ENCODE results near the gene MAML2.

Gene MAML2

DNA sequence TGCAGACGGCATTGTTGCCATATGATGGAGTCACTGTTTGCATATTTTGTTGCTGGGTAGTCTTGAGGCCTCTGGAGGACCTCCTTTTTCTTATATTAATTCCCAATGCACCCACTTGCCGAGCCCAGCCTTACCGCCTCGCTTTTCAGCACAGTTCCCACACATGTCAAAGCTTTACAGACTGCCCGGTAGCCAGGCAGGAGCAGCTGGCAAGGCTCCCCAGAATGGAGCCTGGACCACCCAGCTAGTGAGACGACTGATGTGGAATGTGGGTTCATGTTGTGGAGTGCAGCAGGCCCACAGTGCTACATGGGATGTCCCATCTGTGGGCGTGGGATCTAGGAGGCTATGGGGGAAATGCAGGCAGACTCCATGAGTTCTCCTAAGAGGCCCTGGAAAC lies 319.7 kb downstream of the MAML2 start:
- Histone ChIP-seq H3K4me3 (ENCODE audit: low read length) (no peak overlapping the region), H4K8ac (ENCODE audit: low read depth, low read length) (no peak overlapping the region), H2BK120ac (ENCODE audit: low read depth, low read length) (no peak overlapping the region), H3K27ac (ENCODE audit: low read depth, low read length) (no peak overlapping the region), H3K79me1 (ENCODE audit: low read length) (no peaks in the 10 kb centered on the region), H3K4ac (ENCODE audit: low read depth, low read length) (no peak overlapping the region), H3K4me2 (ENCODE audit: low read length) (no peak overlapping the region), H3K18ac (ENCODE audit: low read length) (no peak overlapping the region), H3K23ac (ENCODE audit: low read length) (no peak overlapping the region), H3K56ac (ENCODE audit: low read length) (no peak overlapping the region), H3K4me1 (ENCODE audit: control insufficient read depth, low read depth, low read length) (no peaks in the 10 kb centered on the region), H3K9ac (ENCODE audit: low read length) (no peak overlapping the region), H2BK5ac (ENCODE audit: low read length) (no peak overlapping the region), H3K79me2 (ENCODE audit: control insufficient read depth, insufficient read depth, low read length) (no peaks in the 10 kb centered on the region), H2BK15ac (replicated peaks; ENCODE audit: low read depth) (no peak overlapping the region), H3K27me3 (ENCODE audit: insufficient read depth, low read length, poor library complexity) (no peaks in the 10 kb centered on the region), H3K36me3 (ENCODE audit: control insufficient read depth, insufficient read depth, low read length) (no peaks in the 10 kb centered on the region), H2AK5ac (ENCODE audit: low read length) (no peak overlapping the region), H4K5ac (ENCODE audit: low read length) (no peak overlapping the region)
- DNase-seq = no peak
- WGBS (ENCODE audit: extremely low coverage, insufficient coverage, low lambda C conversion rate) = no CpG with 5 or more reads among the region's 7 CpGs

DNA sequence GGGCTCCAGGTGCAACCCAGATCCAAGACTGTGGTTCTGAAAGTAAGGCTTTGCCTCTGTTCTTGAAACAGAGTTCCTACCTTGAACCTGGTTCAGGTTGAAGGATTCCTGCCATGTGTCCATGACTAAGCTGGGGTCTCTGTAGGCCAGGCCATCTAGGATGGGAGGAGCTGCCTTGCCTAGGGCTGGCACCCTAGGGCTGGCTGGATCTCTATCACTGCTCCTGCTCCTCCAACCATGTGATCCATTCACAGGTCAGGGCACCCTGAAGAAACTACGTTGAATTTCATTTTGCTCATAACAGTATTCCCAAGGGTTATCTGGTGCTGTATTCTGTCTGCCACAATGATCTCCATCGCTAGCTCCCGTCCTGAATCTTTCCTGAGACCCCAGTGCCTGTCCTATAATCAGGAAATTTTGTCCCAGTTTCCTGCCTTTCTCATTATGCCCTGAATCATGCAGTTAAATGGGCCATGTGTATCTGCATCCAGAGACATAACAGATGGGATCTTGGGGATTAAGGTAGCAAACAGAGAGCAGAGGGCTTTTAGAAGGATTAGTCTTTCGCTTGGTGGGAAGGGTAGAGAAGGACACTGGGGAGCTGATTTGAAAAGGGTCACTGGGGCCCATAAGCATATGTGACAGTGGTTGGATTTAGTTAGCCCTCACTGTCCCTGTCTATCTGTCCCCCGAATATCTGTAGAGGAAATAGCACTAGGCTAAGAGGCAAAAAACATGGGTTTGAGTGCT lies 320.9 kb downstream of the MAML2 start:
- DNase-seq = no peak
- no peak overlapping the region for H2BK120ac ChIP-seq (ENCODE audit: low read depth, low read length)
- WGBS (ENCODE audit: extremely low coverage, insufficient coverage, low lambda C conversion rate) = no CpG with 5 or more reads among the region's 5 CpGs

DNA sequence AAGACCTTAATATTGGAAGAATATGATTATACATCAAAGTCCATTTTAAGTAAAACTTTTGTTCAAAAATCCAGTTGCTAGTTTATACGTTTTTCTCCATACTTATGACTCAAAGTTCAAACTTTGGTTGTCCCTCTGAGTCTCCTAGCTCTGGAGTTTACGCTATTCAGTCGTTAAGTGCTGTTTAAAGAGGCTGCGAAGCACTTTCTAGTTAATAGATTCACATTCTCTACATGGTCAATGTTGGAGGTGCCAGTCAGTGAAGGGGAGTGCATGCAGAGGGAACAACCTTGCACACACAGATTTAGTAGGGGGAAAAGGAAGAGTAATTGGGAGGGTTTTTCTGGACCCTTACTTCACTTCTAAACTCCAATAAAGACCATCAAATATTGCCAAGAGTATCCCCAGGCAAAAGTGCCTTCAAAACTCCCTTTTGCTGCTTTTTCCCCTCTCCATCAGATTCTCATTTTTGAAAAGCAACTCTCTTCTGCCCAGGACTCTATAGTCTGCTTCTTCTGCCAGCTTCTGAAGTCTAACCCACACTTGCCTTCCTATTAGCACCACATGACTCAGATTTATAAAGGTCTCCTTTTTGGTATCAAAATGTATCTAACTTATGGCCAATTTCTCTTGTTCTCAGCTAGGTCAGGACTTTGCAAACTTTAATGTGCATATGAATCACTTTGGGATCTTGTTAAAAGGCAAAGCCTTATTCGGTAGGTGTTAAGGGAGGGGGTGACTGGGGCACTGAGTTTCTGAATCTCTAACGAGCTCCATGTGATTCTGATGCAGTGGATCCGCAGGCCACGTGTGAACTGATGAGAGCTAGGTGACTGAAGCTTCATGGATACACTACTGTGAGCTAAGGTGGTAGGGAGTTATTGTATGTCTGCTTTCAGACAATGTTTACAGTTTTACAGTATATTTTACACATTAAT lies 322.9 kb downstream of the MAML2 start:
- H4K5ac ChIP-seq (ENCODE audit: low read length) = no peak overlapping the region
- no peaks in the 10 kb centered on the region for H3K27me3 ChIP-seq (ENCODE audit: insufficient read depth, low read length, poor library complexity)
- H2AK5ac ChIP-seq (ENCODE audit: low read length) = no peak overlapping the region
- H2BK5ac ChIP-seq (ENCODE audit: low read length) = no peak overlapping the region
- no peak overlapping the region for H3K4ac ChIP-seq (ENCODE audit: low read depth, low read length)
- H3K79me2 ChIP-seq (ENCODE audit: control insufficient read depth, insufficient read depth, low read length) = no peaks in the 10 kb centered on the region
- no peak overlapping the region for H2BK120ac ChIP-seq (ENCODE audit: low read depth, low read length)
- no peak overlapping the region for H3K4me2 ChIP-seq (ENCODE audit: low read length)
- no peak overlapping the region for H3K56ac ChIP-seq (ENCODE audit: low read length)
- no peaks in the 10 kb centered on the region for H3K79me1 ChIP-seq (ENCODE audit: low read length)
- H3K27ac ChIP-seq (ENCODE audit: low read depth, low read length) = no peak overlapping the region
- no peak overlapping the region for H3K23ac ChIP-seq (ENCODE audit: low read length)
- no CpG with 5 or more reads among the region's 8 CpGs for WGBS (ENCODE audit: extremely low coverage, insufficient coverage, low lambda C conversion rate)
- no peak overlapping the region for H3K9ac ChIP-seq (ENCODE audit: low read length)
- no peak overlapping the region for H4K8ac ChIP-seq (ENCODE audit: low read depth, low read length)
- H3K36me3 ChIP-seq (ENCODE audit: control insufficient read depth, insufficient read depth, low read length) = no peaks in the 10 kb centered on the region
- H3K18ac ChIP-seq (ENCODE audit: low read length) = no peak overlapping the region
- no peak overlapping the region for H3K4me3 ChIP-seq (ENCODE audit: low read length)
- no peaks in the 10 kb centered on the region for H3K4me1 ChIP-seq (ENCODE audit: control insufficient read depth, low read depth, low read length)
- H2BK15ac ChIP-seq (replicated peaks; ENCODE audit: low read depth) = no peak overlapping the region
- no peak for DNase-seq

More for the DNA sequence above, 320.9 kb downstream of the MAML2 start:
- H3K23ac ChIP-seq (ENCODE audit: low read length) = no peak overlapping the region
- H3K79me2 ChIP-seq (ENCODE audit: control insufficient read depth, insufficient read depth, low read length) = no peaks in the 10 kb centered on the region
- H3K56ac ChIP-seq (ENCODE audit: low read length) = no peak overlapping the region
- no peak overlapping the region for H3K4me2 ChIP-seq (ENCODE audit: low read length)
- no peak overlapping the region for H3K27ac ChIP-seq (ENCODE audit: low read depth, low read length)
- no peaks in the 10 kb centered on the region for H3K4me1 ChIP-seq (ENCODE audit: control insufficient read depth, low read depth, low read length)
- H3K79me1 ChIP-seq (ENCODE audit: low read length) = no peaks in the 10 kb centered on the region
- H4K8ac ChIP-seq (ENCODE audit: low read depth, low read length) = no peak overlapping the region
- H3K4ac ChIP-seq (ENCODE audit: low read depth, low read length) = no peak overlapping the region
- no peak overlapping the region for H3K9ac ChIP-seq (ENCODE audit: low read length)
- no peak overlapping the region for H2BK15ac ChIP-seq (replicated peaks; ENCODE audit: low read depth)
- H3K36me3 ChIP-seq (ENCODE audit: control insufficient read depth, insufficient read depth, low read length) = no peaks in the 10 kb centered on the region
- no peak overlapping the region for H2AK5ac ChIP-seq (ENCODE audit: low read length)
- no peak overlapping the region for H4K5ac ChIP-seq (ENCODE audit: low read length)
- no peak overlapping the region for H3K18ac ChIP-seq (ENCODE audit: low read length)
- no peak overlapping the region for H2BK5ac ChIP-seq (ENCODE audit: low read length)
- no peak overlapping the region for H3K4me3 ChIP-seq (ENCODE audit: low read length)
- H3K27me3 ChIP-seq (ENCODE audit: insufficient read depth, low read length, poor library complexity) = no peaks in the 10 kb centered on the region

DNA sequence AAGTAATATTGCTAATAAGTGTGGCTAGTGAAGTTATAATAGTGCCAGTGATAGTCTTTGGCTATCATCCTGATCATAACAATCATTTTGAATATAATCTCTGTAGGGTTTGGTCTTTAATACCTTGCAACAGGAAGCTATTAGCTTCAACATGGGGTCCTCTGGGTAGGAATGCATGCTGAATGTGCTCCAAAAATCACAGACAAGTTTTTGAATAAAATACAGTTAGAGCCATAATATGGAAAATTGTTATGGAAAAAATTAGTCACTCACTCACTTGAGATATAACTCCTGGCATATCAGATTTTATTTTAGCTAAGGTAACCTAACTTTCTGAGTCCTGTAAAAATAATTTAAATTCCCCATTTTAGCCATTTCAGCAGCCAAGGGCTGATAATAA lies 323.7 kb downstream of the MAML2 start:
- H3K18ac ChIP-seq (ENCODE audit: low read length) = no peak overlapping the region
- no peak overlapping the region for H2BK120ac ChIP-seq (ENCODE audit: low read depth, low read length)
- H3K56ac ChIP-seq (ENCODE audit: low read length) = no peak overlapping the region
- peaks cover under 1% of the 10 kb centered on the region for H3K4me1 ChIP-seq (ENCODE audit: control insufficient read depth, low read depth, low read length)
- no peak overlapping the region for H2AK5ac ChIP-seq (ENCODE audit: low read length)
- H3K79me2 ChIP-seq (ENCODE audit: control insufficient read depth, insufficient read depth, low read length) = no peaks in the 10 kb centered on the region
- no peak overlapping the region for H3K4me3 ChIP-seq (ENCODE audit: low read length)
- no peak overlapping the region for H3K4ac ChIP-seq (ENCODE audit: low read depth, low read length)
- H3K9ac ChIP-seq (ENCODE audit: low read length) = no peak overlapping the region
- H3K27me3 ChIP-seq (ENCODE audit: insufficient read depth, low read length, poor library complexity) = no peaks in the 10 kb centered on the region
- H3K79me1 ChIP-seq (ENCODE audit: low read length) = no peaks in the 10 kb centered on the region
- H3K23ac ChIP-seq (ENCODE audit: low read length) = no peak overlapping the region
- no peak overlapping the region for H4K8ac ChIP-seq (ENCODE audit: low read depth, low read length)
- no peak overlapping the region for H4K5ac ChIP-seq (ENCODE audit: low read length)
- no peak overlapping the region for H2BK5ac ChIP-seq (ENCODE audit: low read length)
- no peak overlapping the region for H2BK15ac ChIP-seq (replicated peaks; ENCODE audit: low read depth)
- no peaks in the 10 kb centered on the region for H3K36me3 ChIP-seq (ENCODE audit: control insufficient read depth, insufficient read depth, low read length)
- no peak overlapping the region for H3K4me2 ChIP-seq (ENCODE audit: low read length)
- no peak overlapping the region for H3K27ac ChIP-seq (ENCODE audit: low read depth, low read length)
- no peak for DNase-seq

DNA sequence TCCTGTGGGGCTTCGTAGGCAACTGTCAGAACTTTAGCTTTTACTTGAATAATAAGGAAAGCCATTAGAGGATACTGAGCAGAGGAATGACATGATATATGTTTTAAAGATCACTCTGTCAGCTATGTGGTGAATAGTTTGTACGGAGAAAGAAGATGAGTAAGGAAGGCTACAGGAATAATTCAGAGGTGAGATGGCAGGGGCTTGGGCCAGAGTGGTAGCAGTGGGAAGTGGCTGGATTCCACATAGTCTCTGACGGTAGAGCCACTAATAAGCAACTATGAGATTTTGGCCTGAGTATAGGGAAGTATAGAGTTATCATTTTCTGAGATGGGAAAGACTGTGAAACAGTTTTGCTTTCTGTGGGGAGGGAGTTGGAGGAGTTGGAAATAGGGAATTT lies 325.1 kb downstream of the MAML2 start:
- no peak overlapping the region for H3K27ac ChIP-seq (ENCODE audit: low read depth, low read length)
- no peak overlapping the region for H4K8ac ChIP-seq (ENCODE audit: low read depth, low read length)
- no peak overlapping the region for H2BK120ac ChIP-seq (ENCODE audit: low read depth, low read length)
- no peak overlapping the region for H2BK15ac ChIP-seq (replicated peaks; ENCODE audit: low read depth)
- no peak overlapping the region for H2AK5ac ChIP-seq (ENCODE audit: low read length)
- H3K9ac ChIP-seq (ENCODE audit: low read length) = no peak overlapping the region
- H3K4me2 ChIP-seq (ENCODE audit: low read length) = no peak overlapping the region
- H3K18ac ChIP-seq (ENCODE audit: low read length) = no peak overlapping the region
- H2BK5ac ChIP-seq (ENCODE audit: low read length) = no peak overlapping the region
- no peaks in the 10 kb centered on the region for H3K36me3 ChIP-seq (ENCODE audit: control insufficient read depth, insufficient read depth, low read length)
- H3K4me3 ChIP-seq (ENCODE audit: low read length) = no peak overlapping the region
- no peaks in the 10 kb centered on the region for H3K79me2 ChIP-seq (ENCODE audit: control insufficient read depth, insufficient read depth, low read length)
- no peak for DNase-seq
- H3K27me3 ChIP-seq (ENCODE audit: insufficient read depth, low read length, poor library complexity) = no peaks in the 10 kb centered on the region
- WGBS (ENCODE audit: extremely low coverage, insufficient coverage, low lambda C conversion rate) = no CpG with 5 or more reads among the region's 3 CpGs
- no peaks in the 10 kb centered on the region for H3K79me1 ChIP-seq (ENCODE audit: low read length)
- peak overlapping the region; percentile 37 for H3K56ac ChIP-seq (ENCODE audit: low read length)
- H3K4ac ChIP-seq (ENCODE audit: low read depth, low read length) = no peak overlapping the region
- H4K5ac ChIP-seq (ENCODE audit: low read length) = no peak overlapping the region
- peaks cover 8% of the 10 kb centered on the region for H3K4me1 ChIP-seq (ENCODE audit: control insufficient read depth, low read depth, low read length)
- H3K23ac ChIP-seq (ENCODE audit: low read length) = no peak overlapping the region
